Measurements from ENCODE around the gene GNAI2.
"Not testable (repeated sequence)": the region's sequence is repeated elsewhere in the genome, so short reads cannot be mapped to it uniquely, and the experiment has no call there.

Gene GNAI2

DNA sequence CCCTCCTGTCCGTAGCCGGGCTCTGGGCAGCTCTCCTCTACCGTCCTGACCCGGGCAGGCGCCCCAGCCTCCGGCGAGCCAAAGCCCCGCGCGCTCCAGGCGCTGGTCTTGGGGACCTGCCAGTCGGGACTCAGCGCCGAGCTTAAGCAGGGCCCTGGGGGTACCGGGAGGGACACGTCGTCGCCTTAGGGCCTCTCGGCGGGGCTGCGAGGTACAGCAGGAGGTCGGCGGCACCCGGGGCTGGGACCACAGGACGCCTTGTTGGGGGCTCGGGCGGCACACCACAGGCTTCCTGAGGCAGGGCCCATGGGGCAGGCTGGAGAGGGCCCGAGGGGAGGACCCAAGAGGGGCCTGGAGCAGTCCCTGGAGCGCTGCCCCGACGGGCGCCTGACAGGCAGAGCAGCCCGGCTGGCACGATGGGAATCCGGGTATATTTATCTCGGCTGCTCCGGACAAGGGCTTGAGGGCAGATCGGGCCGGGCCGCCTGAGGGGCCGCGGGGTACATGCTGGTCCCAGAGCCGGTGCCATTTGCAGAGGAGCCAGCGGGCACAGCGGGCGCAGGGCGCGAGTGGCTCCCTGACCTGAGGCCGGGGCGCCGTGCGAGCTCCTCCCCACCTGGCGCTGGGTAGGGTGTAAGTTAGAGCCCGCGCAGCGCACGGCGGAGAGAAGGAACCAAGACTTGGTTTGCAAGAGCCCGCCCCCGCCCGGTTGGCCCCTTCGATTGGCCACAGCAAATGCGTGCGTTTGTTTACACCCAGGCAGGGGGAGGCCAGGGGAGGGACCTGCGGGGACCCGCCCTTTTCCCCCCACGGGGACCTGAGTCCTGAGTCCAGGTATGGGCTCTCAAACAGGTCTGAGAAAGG, 30.4 kb upstream of the GNAI2 start:
- no peak for DNase-seq

DNA sequence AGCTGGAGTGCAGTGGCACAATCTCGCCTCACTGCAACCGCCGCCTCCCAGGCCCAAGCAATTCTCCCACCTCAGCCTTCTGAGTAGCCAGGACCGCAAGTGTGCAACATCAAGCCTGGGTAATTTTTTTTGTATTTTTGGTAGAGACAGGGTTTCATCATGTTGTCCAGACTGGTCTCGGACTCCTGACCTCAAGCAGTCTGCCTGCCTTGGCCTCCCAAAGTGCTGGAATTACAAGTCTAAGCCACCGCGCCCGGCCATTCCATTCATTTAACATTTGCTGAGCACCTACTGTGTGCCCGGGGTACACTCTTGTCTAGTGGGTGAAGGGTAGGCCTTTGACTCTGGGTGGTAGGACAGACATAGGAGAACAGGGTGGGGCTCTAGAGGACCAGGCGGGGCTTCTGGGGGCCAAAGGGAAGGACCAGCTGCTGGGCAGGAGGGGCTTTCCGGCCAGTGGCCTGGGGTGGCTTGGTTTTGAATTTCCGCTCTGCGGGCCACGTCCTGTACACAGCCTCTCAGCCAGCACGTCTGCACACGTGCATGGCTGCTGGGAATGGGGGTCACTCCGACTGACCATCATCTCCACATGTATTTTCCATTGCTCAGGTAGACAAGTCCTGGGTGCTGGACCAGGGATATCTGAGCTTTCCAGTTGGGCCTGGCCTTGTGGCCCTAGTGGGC, 28.5 kb upstream of the GNAI2 start:
- no peak for DNase-seq

DNA sequence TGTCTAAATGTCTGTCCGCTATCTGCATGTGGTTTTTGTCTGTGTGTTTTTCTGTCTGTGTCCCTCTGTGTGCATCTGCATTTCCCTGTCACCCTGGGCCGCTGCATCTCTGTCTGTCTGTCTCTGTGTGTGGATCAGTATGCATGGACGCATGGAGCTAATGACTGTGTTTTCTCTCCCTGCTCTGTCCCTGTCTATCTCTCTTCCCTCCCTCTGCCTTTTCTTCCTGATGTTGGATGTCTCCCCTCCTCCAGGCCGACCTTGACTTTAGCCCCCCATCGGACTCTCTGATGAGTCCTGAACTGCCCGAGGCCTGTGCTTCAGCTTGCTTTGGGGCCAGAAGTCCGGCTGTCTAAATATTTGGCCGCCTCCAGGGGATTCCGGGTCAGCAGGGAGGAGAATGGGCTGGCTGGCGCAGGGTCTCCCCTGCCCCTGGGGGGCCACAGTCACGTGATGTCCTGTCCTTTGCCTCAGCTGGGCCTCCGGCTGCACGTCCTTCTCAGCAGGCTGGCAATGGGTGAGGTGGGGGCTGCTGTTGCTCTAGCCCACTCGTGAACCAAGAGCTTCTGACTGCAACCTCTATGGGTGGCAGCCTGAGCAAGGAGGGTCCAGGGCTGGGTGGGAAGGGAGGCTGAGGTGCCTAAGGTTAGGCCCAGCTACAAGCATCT, 27.2 kb upstream of the GNAI2 start:
- DNase-seq: no peak

DNA sequence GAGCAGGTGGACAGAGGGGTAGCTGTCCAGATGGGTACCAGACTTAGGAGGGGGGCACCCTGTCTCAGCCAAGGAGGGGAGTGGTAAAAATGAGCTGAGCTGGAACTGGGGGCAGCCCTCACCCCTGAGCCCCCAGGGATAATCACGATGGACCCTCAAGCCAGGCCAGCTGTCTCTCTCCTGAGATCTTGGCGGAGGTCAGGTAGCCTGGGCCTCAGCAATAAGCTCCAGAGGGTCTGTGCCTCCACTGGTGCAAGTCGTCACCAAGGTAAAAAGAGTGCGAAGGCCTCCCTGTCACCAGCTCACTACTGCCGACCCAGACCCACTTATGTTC, 25.9 kb upstream of the GNAI2 start:
- DNase-seq: no peak

DNA sequence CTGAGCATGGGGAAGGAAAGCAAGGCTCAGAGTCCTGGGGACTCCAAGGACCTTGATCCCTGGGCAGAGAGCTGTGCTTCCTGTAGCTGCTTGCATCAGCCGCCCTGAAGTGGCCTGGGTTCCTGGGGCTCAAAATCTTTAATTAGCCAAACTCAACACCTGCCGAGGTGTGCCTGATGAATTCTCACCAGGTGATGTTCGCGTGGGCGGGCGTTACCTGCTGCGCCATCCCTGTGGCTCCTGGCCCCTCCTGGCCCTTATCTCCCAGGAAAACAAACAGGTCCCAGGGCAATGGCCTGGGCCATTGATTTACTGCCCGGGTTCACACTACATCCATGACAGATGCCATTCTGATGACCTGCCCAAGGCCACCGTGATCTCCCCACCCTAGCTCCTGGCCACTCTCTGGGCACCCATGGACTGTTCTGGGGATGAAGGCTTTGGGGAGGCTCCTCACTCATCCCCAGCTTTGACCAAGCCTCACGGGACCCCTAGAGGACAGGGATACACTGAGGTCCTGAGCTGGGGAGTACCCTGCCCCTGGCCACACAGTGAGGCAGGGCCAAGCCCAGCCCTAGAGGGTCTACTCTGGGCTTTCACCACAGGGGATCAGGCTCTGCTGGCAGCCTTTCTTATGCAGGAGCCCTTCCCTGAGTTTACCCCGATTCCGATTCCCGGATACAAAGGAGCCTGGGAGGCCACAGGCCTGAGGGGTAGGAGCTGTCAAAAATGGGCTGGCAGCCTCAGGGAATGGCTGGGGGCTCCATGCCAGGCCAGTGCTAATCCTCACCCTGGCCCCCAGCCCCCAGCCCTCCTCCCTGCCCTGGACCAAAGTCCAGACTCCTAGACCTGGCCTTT, 25.3 kb upstream of the GNAI2 start:
- no peak for DNase-seq

DNA sequence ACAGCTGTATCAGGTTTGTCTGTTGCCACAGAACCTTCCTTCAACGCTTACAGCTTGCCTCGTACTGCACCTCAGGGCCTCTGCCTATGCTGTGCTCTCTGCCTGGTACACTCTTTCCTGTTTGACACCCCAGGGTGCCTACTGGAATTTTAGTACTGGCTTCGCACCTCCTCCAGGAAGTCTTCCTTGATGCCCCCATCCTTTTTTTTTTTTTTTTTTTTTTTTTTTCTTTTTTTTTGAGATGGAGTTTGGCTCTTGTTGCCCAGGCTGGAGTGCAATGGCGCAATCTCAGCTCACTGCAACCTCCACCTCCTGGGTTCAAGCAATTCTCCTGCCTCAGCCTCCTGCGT, 24.7 kb upstream of the GNAI2 start:
- DNase-seq: not testable (repeated sequence)

DNA sequence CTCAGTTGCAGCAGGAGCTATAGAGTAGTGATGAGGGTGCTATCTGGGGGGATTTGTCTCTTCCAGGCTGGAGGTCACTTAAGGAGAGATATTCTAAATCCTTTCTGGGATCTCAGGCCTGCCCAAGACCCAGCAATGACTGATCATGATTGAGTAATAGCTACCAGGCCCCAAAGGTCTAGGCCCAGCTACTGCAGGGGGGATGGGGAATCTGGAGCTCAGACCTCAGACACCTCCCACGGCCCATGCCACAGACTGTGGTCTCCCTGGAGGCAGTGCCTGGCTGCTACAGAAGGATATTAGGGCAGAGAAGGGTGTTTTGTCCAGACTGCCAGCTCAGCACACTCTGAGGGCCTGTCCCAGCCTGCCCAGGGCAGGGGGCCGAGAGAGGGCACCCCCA, 24.1 kb upstream of the GNAI2 start:
- no peak for DNase-seq

DNA sequence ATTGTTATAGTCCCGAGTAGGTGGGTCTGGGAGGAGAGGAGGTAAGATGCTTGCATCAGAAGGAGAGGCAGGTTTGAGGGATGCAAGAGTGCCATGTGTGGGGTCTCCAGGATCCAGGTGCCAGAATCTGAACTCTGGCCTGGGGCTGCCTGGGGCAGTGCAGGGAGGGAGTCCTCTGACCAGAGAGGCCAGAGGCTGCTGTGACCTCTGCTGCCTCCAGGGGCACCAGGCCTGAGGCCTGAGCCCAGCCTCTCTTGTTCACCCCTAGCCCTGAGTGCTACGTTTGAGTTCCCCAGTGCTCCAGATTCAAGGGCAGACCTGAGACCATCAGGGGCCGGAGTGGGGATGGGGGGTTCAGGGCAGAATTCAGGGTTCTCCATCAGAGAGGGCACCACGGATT, 23.5 kb upstream of the GNAI2 start:
- no peak for DNase-seq

DNA sequence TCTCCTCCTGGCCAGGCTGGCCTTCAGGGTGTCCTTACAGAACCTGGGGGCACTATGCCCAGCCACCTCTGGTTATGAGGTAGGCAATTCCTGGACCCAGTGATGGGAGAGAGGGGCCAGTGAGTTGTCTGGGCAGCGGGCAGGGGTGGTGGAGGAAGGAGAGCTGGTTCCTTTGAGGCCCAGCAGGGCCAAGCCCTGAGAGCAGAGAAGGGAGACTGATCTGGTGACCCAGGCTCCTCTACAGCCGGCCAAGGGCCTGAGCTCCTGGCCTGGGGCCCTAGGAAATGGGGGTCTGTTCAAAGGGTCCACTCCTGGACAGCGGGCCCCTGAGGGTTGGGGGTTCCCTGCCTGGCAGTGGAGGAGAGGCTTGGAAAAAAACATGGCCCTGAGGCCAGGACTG, 23.0 kb upstream of the GNAI2 start:
- no peak for DNase-seq

DNA sequence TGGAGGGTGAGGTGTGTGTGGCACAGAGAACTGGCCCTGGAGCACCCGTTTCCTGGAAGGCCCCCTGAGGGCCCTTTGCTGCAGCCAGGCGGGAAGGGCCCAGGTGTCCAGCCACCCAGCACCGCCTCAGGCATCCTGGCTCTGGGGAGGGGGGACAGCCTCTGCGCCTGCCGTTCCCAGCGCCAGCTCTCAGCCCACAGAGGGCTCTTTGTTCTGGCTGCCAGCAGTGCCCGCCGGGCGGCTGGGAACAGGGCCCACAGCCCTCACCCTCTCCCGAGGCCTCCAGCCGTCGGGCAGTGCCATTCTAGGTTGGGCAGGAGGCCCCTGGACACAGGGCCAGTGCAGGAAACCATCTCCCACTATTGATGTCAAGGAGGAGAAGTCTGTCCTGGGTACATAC, 22.6 kb upstream of the GNAI2 start:
- DNase-seq: no peak

DNA sequence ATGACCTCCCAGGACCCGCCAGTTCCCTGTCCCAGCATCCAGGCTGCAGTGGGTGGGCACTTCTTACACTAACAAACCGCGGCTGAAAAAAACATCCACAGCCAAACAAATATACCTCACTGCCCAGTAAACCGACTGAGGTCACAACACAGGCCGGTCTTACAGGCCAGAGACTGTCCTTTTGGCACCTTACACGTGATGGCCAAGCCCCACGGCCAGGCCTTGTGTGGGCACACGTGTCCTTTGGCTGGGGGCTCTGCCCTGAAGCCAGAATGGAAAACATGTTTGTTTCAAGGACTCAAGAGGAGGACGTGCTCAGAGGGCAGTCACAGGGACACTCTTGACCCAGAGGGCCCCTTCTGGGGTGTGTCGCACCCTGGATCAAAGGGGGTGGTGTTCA, 21.2 kb upstream of the GNAI2 start:
- no peak for DNase-seq

DNA sequence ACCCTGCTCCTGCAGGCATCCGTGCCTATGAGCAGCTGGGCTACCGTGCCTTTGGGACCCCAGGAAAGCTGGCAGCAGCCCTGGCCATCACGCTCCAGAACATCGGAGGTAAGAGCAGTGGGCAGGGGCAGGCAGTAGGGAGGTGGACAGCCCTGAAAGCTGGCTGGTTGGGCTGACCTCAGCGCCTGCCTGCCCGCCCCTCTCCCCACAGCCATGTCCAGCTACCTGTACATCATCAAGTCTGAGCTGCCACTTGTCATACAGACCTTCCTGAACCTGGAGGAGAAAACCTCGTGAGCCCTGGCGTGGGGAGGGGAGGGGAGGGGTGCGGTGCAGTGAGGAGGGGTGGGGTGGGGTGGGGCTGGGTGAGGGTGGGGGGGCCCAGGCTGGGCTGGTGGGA, 20.5 kb upstream of the GNAI2 start:
- DNase-seq: no peak

DNA sequence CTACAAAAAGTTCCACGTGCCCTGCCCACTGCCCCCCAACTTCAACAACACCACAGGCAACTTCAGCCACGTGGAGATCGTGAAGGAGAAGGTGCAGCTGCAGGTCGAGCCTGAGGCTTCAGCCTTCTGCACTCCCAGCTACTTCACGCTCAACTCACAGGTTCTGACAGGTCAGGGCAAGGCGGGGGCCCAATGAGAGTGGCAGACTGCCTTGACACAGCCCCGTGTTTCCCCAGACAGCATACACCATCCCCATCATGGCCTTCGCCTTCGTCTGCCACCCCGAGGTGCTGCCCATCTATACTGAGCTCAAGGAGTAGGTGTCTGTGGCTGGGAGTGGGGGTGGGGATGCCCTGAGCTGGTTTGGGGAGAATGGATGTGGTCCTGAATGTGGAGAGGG, 18.3 kb upstream of the GNAI2 start:
- no peak for DNase-seq

DNA sequence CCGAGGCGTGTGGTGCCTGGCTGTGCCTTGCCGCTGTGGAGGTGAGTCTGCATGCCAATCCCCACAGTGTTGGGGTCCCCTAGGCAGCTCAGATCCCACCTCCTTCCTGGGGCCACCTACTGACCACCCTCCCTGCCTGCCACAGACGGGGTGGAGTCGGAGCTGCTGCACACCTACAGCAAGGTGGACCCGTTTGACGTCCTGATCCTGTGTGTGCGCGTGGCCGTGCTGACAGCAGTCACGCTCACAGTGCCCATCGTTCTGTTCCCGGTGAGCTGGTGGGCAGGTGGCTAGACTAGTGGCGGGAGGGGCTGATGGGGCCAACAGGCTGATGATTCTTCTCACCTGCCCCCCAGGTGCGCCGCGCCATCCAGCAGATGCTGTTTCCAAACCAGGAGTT, 17.6 kb upstream of the GNAI2 start:
- DNase-seq: no peak

DNA sequence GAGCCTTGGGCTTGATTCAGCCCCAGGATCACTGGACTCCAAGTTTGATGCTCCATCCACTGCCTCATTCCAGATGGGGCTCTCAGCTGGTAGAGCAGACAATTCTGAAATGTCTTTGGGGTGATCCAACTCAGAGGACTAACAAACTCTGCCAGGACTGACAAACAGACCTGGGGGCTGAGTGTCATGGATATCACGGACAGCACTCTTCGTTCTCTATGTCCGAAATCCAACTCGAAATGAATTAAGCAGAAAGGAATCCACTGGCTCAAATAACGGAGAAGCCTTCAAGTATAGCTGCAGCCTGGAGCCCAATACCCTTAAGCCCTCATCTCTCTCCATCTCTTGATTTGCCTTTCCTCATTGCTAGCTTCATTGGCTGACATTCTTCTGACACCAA, 16.7 kb upstream of the GNAI2 start:
- DNase-seq: no peak

DNA sequence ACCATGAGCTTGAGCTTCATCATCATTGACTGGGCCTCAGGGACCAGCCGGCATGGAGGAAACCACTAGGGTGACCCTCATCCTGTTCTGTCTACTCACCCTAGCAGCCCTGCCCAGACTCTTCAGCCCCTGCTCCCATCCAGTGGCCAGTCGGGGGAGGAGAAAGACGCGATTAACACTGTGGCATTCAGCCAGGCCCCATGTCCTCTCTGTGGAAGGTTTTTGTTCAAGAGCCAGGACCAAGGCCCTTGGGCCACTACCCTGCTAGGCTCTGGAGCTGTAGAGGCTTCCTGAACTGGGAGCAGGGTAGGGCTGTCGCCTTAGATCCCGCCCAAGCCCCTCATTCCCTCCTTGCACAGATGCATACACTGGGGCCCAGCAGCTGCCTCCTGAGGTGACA, 15.9 kb upstream of the GNAI2 start:
- DNase-seq: no peak

DNA sequence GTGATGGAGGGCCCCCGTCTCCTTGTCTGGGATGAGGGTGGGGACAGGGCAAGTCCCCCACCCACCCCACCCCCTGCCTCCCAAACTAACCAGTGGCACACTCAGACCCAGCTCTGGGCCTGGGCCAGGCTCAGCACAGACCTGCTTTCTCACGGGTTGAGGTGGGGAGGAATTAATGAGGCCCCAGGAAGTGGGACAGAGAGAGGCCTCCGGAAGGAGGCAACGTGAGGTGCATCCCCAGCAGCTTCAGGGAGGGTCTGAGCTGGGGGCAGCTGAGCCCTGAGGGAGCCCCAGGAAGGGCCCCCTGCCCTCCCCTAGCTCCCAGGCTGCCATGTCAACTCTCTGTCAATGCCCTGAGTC, 15.0 kb upstream of the GNAI2 start:
- DNase-seq: no peak

DNA sequence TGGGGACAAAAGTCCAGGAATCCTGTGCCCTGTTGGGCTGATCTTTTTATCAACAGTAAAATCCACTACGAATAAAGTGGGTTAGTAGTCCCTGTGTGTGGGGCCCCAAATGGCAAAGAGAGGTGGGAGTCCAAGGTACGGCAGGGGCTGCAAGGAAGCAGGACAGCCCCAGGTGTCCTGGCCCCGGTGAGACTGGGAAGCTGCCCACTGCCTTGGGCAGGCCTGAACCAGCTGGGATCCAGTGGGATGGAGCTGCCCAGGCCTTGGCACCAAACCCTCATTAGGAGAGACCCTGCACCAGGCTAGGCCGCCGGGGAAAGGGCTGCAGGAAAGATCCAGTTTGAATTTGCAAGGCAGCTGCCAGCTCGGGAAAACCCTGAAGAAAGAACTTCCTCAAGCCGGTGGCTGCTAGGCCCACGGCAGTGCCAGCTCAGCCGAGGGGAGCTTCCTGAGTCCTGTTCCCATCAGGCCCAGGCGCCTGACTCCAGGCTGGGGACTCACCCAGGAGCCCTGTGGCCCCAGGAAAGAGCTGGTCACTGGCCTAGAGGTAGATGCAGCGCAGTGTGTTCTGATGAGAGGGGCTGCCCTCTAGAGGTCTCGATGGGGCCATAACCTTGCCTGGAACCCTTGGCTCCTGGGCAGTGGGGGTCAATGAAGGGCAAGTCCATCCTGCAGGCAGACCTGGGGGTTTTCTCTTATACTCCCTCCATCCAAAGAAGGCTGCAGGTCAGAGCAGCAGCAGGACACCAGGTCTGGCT, 14.4 kb upstream of the GNAI2 start:
- no peak for DNase-seq

DNA sequence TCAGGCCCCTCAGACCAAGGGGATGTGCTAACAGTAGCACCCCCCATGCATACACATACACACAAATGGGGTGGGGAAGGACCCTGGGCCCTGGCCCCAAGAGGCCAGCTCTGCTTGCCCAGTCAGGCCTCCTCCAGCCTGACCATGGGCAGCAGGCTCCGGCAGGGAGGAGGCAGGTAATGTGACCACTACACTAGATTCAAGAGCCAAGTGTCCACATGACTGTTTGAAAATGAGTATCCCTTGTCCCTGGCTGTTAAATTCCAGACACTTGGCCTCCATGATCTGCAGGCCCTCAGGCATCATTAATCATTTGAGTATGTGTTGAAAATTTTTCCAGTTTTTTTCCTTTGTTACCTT, 13.9 kb upstream of the GNAI2 start:
- DNase-seq: no peak

DNA sequence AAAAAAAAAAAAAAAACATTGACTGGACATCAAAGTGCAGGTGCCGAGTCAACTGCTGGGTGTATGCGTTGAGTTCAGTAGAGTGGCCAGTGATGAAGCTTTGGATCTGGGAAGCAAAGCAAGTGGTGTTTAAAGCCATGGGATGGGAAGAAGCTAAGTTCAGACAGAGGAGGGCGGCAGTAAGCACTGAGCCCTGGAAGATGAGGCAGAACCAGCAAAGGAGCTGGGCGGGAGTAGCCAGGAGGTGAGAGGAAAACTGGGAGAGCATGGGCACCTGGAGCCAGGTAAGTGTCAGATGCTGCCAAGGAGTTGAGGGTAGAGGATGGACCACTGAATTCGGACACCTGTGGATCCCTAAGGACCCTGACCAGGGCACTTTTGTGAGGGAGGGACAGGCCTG, 11.4 kb upstream of the GNAI2 start:
- no peak for DNase-seq

DNA sequence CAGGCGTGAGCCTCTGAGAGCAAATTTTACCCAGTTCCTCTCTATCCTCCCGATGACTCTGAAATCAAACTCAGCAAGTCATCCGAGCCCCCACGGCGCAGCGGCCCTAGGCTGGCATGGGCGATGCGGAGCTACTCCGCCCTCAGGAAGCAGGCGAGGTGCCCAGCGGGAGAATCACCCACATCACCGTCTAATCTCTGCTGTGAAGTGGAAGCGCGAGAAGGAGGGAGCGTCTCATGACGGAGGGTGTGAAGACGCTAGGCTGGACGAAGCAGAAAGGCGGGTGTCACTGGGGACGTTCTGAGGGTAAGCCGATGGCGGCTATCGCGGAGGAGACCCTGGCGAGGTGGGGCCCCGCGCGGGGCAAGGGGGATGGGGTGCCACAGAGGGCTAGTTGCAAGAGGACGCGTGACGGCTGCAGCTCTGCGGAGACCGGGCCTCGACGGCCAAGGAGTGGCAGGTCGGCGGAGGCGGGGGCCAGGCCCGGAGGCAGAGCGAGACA, 9.1 kb upstream of the GNAI2 start:
- DNase-seq: no peak

DNA sequence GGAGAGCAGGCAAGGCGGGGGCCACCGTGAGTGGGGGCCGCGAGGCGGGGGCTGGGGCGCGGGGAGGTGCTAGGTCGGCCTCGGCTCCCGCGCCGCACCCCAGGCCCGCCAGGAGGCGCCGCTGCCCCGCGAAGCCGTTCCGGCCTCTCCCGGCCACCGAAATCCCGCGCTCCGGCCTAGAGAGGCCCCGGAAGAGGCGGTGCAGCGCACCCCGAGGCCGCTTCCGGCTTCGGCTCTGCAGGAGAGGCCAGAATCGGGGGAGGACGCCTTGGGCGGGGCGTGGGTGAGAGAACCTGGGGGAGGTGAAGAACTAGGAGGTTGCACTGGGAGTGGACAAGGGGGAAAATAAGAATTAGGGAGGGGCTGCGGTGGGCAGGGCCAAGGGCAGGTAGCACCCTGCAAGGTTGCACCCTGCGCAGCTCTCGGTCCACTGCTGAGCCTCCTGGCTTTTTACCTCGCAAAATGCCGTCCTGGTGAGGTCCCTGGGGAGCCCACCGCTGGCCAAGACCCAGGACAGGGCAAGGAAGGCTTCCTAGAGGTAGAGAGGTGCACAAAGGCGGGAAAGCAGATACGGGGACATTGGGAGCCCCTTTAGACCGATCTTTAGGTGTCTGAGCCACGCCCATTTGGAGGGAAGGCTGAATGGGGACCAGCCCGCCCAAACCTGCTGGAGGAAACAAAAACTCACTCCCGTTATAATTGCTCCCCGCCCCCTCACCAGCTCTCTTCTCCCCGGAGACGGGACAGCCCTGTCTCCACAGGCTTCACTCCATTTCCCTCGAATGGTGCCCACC, 8.4 kb upstream of the GNAI2 start:
- DNase-seq: peak; percentile 89
